HG03045 (cell line): Measurements from ENCODE around the gene MYO9A.

ENCODE experiments used
- ATAC-seq: cut with Tn5 transposase; IDR thresholded peaks from one replicate; pipeline ENCODE4 v1.9.1; 2021; ENCODE audit warnings: mild to moderate bottlenecking, moderate library complexity; ENCODE audit not compliant: unreplicated experiment

The MYO9A gene

GRCh38 chr15:71812966-71813722, 304.8 kb downstream of the MYO9A start:
- no peak for ATAC-seq

- no peak for ATAC-seq
Measured at GRCh38 chr15:71811752-71812735, 305.9 kb downstream of the MYO9A start.

- no peak for ATAC-seq
Measured at GRCh38 chr15:71811036-71811736, 306.8 kb downstream of the MYO9A start.

- no peak for ATAC-seq
Measured at GRCh38 chr15:71810256-71811035, 307.5 kb downstream of the MYO9A start, which contains the start of gene NR2E3. Gene NR2E3, plus strand, starts transcription at chr15:71810554. Its CDS starts 190 bp downstream, at chr15:71810744.

GRCh38 chr15:71809346-71809745, 308.6 kb downstream of the MYO9A start:
- no peak for ATAC-seq

- ATAC-seq = no peak
Measured at GRCh38 chr15:71808311-71809020, 309.5 kb downstream of the MYO9A start.

GRCh38 chr15:71807691-71808091, 310.3 kb downstream of the MYO9A start:
- ATAC-seq = no peak

GRCh38 chr15:71807125-71807629, 310.8 kb downstream of the MYO9A start:
- no peak for ATAC-seq

- ATAC-seq = no peak
Measured at GRCh38 chr15:71806452-71806931, 311.5 kb downstream of the MYO9A start.

GRCh38 chr15:71804695-71805470, 313.1 kb downstream of the MYO9A start:
- no peak for ATAC-seq

GRCh38 chr15:71804226-71804625, 313.7 kb downstream of the MYO9A start:
- no peak for ATAC-seq

- no peak for ATAC-seq
Measured at GRCh38 chr15:71802770-71803169, 315.2 kb downstream of the MYO9A start.

GRCh38 chr15:71801935-71802655, 315.9 kb downstream of the MYO9A start:
- no peak for ATAC-seq

- no peak for ATAC-seq
Measured at GRCh38 chr15:71800835-71801745, 316.9 kb downstream of the MYO9A start.

GRCh38 chr15:71800190-71800589, 317.8 kb downstream of the MYO9A start:
- ATAC-seq = no peak

GRCh38 chr15:71798641-71799040, 319.3 kb downstream of the MYO9A start:
- ATAC-seq = no peak

- no peak for ATAC-seq
Measured at GRCh38 chr15:71792521-71792920, 325.4 kb downstream of the MYO9A start.
